Upper lobe of left lung (tissue), 4 donors: Measurements from ENCODE around the gene GPHA2.

Experiments
- EP300 ChIP-seq, 4 donors: sonication (generic); formaldehyde crosslinking; IDR thresholded peaks; one replicate each; pipeline ENCODE4 v1.5.1; 2017; ENCODE audit warnings: antibody characterized with exemption in 4 of 4, control low read depth in 2 of 4
- POLR2A ChIP-seq, 4 donors: fragments of 450-650 bp; IDR thresholded peaks; one replicate each; pipeline ENCODE4 v1.5.1; 2016 to 2017; ENCODE audit warnings: antibody characterized with exemption in 4 of 4, mild to moderate bottlenecking in 2 of 4
- POLR2AphosphoS5 ChIP-seq, 2 donors: sonication (generic); formaldehyde crosslinking; IDR thresholded peaks; one replicate each; pipeline ENCODE4 v1.5.1; 2017; ENCODE audit warnings: antibody characterized with exemption in 2 of 2
- TF ChIP-seq, protein P1 (sequence below), 6 experiments: fragments of 450-650 bp in 4 of 6; fragments of 200-600 bp in 2 of 6; sonication (generic) in 2 of 6; IDR thresholded peaks; one replicate each; pipeline ENCODE4 v1.5.1; 2016 to 2019; ENCODE audit warnings: antibody characterized with exemption in 6 of 6

DNA sequence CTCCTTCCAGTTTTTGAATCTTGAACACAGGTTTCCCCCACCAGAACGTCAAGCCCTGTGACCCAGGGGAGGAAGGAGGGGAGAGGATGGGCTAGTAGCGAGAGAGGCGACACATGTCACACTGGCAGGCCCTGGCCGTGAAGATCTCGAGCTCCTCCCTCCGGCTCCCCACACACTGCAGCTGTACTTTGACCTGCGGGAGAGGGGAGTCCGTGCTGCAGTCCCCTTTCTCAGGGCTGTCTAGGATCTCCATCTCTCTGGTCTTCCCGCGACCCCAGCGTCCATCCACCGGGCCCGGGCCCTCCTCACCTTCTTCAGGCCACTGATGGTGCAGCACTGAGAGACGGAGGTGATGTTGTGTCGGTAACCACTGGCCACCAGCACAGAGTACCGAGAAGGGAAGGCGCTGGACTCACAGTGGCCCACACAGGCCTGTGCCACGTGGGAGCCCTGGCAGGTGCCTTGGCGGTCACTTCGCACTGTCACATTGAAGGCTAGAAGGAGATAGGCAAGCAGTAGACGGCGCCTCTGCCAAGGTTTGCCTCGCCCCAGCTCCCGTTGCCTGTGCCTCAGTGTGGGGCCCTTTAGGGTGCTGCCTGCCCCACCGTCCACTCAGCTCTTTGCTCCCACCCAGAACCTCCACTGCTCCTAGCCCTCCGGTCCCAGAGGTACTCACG is 873 bp downstream of the GPHA2 start:
- TF ChIP-seq POLR2AphosphoS5 (IDR thresholded peaks at IDR 0.05) (no peak), POLR2A (IDR thresholded peaks at IDR 0.05) (no peak), EP300 (IDR thresholded peaks at IDR 0.05) (no peak)
- TF ChIP-seq, protein P1, sequence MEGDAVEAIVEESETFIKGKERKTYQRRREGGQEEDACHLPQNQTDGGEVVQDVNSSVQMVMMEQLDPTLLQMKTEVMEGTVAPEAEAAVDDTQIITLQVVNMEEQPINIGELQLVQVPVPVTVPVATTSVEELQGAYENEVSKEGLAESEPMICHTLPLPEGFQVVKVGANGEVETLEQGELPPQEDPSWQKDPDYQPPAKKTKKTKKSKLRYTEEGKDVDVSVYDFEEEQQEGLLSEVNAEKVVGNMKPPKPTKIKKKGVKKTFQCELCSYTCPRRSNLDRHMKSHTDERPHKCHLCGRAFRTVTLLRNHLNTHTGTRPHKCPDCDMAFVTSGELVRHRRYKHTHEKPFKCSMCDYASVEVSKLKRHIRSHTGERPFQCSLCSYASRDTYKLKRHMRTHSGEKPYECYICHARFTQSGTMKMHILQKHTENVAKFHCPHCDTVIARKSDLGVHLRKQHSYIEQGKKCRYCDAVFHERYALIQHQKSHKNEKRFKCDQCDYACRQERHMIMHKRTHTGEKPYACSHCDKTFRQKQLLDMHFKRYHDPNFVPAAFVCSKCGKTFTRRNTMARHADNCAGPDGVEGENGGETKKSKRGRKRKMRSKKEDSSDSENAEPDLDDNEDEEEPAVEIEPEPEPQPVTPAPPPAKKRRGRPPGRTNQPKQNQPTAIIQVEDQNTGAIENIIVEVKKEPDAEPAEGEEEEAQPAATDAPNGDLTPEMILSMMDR (IDR thresholded peaks at IDR 0.05): no peak
